Upper lobe of left lung (tissue), 6 donors: Measurements from ENCODE around the gene DNMT3A. TPM values are rescaled to one million over a fixed set of nuclear protein-coding genes. Genes with fewer than 3 reads are reported as not detected.

ENCODE experiments used
- ATAC-seq, 2 donors: fragments of 200-7000 bp; cut with Tn5 transposase; one replicate each; pipeline ENCODE4 v1.9.1; 2022; ENCODE audit warnings: mild to moderate bottlenecking in 2 of 2, moderate library complexity in 2 of 2; ENCODE audit not compliant: low FRiP score in 2 of 2
- DNase-seq, 2 donors: peaks; one replicate each; pipeline ENCODE4 v3.0.0-alpha.2; 2019 to 2020
- H3K27ac ChIP-seq, 4 donors: fragments of 200-600 bp; sonication (generic); one replicate each; pipeline ENCODE4 v1.5.1; 2016 to 2019
- H3K27me3 ChIP-seq, 4 donors: fragments of 200-600 bp; sonication (generic); one replicate each; pipeline ENCODE4 v1.5.1; 2017 to 2019
- H3K36me3 ChIP-seq, 4 donors: fragments of 200-600 bp; sonication (generic); one replicate each; pipeline ENCODE4 v1.5.1; 2016 to 2019
- H3K4me1 ChIP-seq, 4 donors: fragments of 200-600 bp; sonication (generic); one replicate each; pipeline ENCODE4 v1.5.1; 2018 to 2019
- H3K4me3 ChIP-seq, 4 donors: fragments of 200-600 bp; sonication (generic); one replicate each; pipeline ENCODE4 v1.5.1; 2017 to 2019; ENCODE audit warnings: mild to moderate bottlenecking in 2 of 4, moderate library complexity in 1 of 4
- H3K9me3 ChIP-seq, 4 donors: fragments of 200-600 bp; sonication (generic); one replicate each; pipeline ENCODE4 v1.5.1; 2018 to 2019
- CTCF ChIP-seq, 6 experiments: fragments of 450-650 bp in 4 of 6; fragments of 200-600 bp in 2 of 6; sonication (generic) in 2 of 6; IDR thresholded peaks; one replicate each; pipeline ENCODE4 v1.5.1; 2016 to 2019; ENCODE audit warnings: antibody characterized with exemption in 6 of 6
- EP300 ChIP-seq, 4 donors: sonication (generic); formaldehyde crosslinking; IDR thresholded peaks; one replicate each; pipeline ENCODE4 v1.5.1; 2017; ENCODE audit warnings: antibody characterized with exemption in 4 of 4, control low read depth in 2 of 4
- POLR2A ChIP-seq, 4 donors: fragments of 450-650 bp; IDR thresholded peaks; one replicate each; pipeline ENCODE4 v1.5.1; 2016 to 2017; ENCODE audit warnings: antibody characterized with exemption in 4 of 4, mild to moderate bottlenecking in 2 of 4
- POLR2AphosphoS5 ChIP-seq, 2 donors: sonication (generic); formaldehyde crosslinking; IDR thresholded peaks; one replicate each; pipeline ENCODE4 v1.5.1; 2017; ENCODE audit warnings: antibody characterized with exemption in 2 of 2
- WGBS, 2 donors: methylation state at CpG; one replicate each; pipeline ENCODE4 v1.1.5; 2017 to 2018; 5-methylcytosine and 5-hydroxymethylcytosine counted together
- total RNA-seq, 6 donors: library from RNA; depleted of rRNA in 4 of 6; stranded (reverse); fragments of >200 nt in 4 of 6; gene quantifications; one replicate each; pipeline versions ENCODE4 v1.1.0 to v1.2.1, GENCODE V29; 2016 to 2021
- donor health status: DM: no; HTN: no; CAD: no; lungs with moderate emphysema.
- donor health status: DM: no; HTN: yes; CAD: no; lungs with severe emphysema.

Gene DNMT3A
- total RNA-seq, 6 donors from 2014 or later = 7.8 to 49.2 (median 30.4) TPM

DNA sequence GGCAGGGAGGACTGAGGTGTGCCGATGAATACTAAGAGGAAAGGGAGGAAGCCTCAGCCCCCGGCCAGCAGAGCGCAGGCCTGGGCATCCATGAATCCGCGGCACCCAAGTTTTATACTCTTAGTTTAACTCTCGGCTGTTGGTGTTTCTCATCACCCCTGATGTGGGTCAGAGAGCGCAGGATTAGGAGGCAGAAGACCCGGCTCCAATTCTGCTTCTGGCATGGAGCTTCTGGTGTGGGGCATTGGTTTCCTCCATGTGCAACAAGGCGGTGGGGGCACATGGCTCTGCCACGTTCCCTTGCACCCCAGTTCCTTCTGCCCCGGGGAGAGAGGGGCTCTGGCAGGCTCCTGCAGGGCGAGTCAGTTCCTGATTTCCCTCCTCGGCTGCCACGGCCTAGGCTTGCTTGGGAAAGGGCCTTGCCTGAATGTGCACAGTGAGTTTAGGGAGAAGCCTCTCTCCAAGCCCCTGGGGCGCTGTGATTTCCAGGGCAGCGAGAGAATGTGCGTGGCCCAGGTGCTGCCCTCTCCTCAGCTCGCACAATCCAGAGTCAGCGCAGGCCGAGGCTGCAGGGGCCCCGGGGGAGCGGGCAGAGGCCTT is 36.2 kb upstream of the DNMT3A start:
- 91 to 92% methylated on average over 12 to 20 of the region's 22 CpGs for WGBS, 2 donors
- DNase-seq = peak in 1 of 2 donors; percentile 68
- no peaks in the 10 kb centered on the region for H3K27me3 ChIP-seq

DNA sequence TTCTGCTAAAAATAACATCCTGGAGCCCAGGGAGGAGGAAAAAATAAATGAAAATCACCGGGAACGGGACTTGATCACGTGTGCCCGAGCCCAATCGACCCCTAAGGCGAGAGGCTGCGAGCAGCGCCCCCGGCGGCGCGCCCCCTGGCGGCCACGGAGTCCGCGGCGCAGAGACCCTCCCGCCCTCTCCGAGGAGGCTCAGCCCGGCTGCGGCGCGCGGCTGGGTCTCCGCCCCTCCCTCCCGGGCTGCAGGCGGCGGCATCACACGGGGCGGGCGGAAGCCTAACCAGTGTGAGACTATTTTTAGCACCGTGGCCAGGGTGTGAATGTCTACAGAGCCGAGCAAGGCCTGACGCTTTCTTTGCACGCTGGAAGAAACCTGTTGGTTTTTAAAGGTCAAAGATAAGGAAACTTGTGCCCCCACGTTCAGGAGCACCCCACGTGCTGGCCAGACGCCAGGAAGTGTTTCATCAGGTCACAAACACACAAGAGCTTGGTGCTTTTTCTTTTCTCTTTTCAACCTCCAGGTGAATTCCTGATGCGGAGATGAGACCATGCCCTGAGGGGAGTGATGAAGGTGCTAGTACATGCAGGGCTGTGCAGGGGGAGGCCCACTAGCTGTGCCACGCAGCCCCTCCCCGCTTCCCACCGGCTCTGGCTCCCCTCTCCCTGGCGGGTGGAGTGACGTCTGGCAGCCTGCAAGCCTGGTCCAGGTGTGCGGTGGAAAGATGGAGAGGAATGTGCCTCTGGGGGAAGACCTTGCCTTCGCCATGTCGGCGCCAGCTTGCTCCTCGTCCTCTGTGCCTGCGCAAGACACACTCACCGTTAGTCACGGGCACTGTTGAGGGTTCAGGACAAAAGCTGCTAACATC is 35.3 kb upstream of the DNMT3A start:
- Histone ChIP-seq H3K4me3 (peak overlapping the region in 3 of 4 donors; percentile 13 to 38 (median 32)), H3K4me1 (peaks cover 15 to 19% (median 17%) of the 10 kb centered on the region in 4 donors), H3K27ac (peak overlapping the region in 1 of 4 donors; percentile 21), H3K27me3 (no peaks in the 10 kb centered on the region), H3K36me3 (no peaks in the 10 kb centered on the region), H3K9me3 (no peaks in the 10 kb centered on the region)
- DNase-seq = peak; percentile 91 to 97
- peak; percentile 92 to 96 for ATAC-seq
- peak; percentile 92 to 97 (median 96) for TF ChIP-seq CTCF (IDR thresholded peaks at IDR 0.05)
- peak in 1 of 2 donors; percentile 26 for TF ChIP-seq POLR2AphosphoS5 (IDR thresholded peaks at IDR 0.05)
- TF ChIP-seq POLR2A (IDR thresholded peaks at IDR 0.05) = no peak
- no peak for TF ChIP-seq EP300 (IDR thresholded peaks at IDR 0.05)
- 20 to 51% methylated on average over 18 to 50 of the region's 52 CpGs for WGBS, 2 donors

More for the DNA sequence above, 36.2 kb upstream of the DNMT3A start:
- ATAC-seq = no peak
- Histone ChIP-seq H3K9me3 (no peaks in the 10 kb centered on the region), H3K36me3 (no peaks in the 10 kb centered on the region), H3K4me3 (no peak overlapping the region), H3K4me1 (peaks cover 15 to 19% (median 17%) of the 10 kb centered on the region in 4 donors), H3K27ac (no peak overlapping the region)
- TF ChIP-seq POLR2AphosphoS5 (IDR thresholded peaks at IDR 0.05) (no peak), POLR2A (IDR thresholded peaks at IDR 0.05) (no peak), EP300 (IDR thresholded peaks at IDR 0.05) (no peak), CTCF (IDR thresholded peaks at IDR 0.05) (no peak)

DNA sequence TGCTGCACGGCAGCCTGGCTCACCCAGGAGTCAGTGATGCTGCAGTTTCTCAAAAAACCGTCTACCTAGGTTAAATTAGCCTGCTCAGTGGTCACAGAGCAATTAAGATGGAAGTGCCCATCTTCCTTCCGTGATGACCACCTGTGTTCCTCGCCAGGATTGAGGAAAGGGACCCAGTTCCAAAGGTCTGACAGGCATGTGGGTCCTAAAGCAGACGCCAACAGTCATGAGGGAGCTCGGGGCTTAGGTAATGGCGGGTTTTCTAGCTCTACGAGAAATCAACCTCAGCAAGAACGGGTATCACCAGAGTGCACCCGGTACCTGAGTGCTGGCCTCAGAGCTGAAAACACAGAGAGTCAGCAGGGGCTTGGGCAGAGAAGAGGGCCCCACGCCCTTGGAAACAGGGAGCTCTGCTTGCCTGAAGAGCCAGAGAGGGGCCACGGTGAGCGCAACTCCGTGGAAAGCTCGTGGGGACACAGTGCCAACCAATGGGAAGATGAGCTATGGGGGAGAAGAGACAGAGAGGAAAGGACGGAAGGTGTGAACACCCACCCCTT is 34.3 kb upstream of the DNMT3A start:
- DNase-seq = no peak
- TF ChIP-seq EP300 (IDR thresholded peaks at IDR 0.05) (no peak), CTCF (IDR thresholded peaks at IDR 0.05) (peak in 1 of 6 experiments; percentile 3), POLR2A (IDR thresholded peaks at IDR 0.05) (no peak), POLR2AphosphoS5 (IDR thresholded peaks at IDR 0.05) (no peak)
- peak overlapping the region in 1 of 4 donors; percentile 13 for H3K4me3 ChIP-seq
- H3K36me3 ChIP-seq = no peaks in the 10 kb centered on the region
- no peaks in the 10 kb centered on the region for H3K27me3 ChIP-seq
- peak overlapping the region in 1 of 4 donors; percentile 21 for H3K27ac ChIP-seq
- WGBS, 2 donors = 73 to 77% methylated on average over 13 to 16 of the region's 16 CpGs
- ATAC-seq = no peak
- H3K4me1 ChIP-seq = peaks cover 15 to 19% (median 17%) of the 10 kb centered on the region in 4 donors
- no peaks in the 10 kb centered on the region for H3K9me3 ChIP-seq

GRCh38 chr2:25375371-25375988 is 33.8 kb upstream of the DNMT3A start:
- Histone ChIP-seq H3K27ac (no peak overlapping the region), H3K27me3 (no peaks in the 10 kb centered on the region), H3K36me3 (no peaks in the 10 kb centered on the region), H3K9me3 (no peaks in the 10 kb centered on the region), H3K4me1 (peaks cover 15 to 19% (median 17%) of the 10 kb centered on the region in 4 donors), H3K4me3 (no peak overlapping the region)
- ATAC-seq (no peak), DNase-seq (peak in 1 of 2 donors; percentile 43)
- WGBS, 2 donors = 77 to 88% methylated on average over 14 to 17 of the region's 17 CpGs
- TF ChIP-seq POLR2A (IDR thresholded peaks at IDR 0.05) (no peak), POLR2AphosphoS5 (IDR thresholded peaks at IDR 0.05) (no peak), EP300 (IDR thresholded peaks at IDR 0.05) (no peak), CTCF (IDR thresholded peaks at IDR 0.05) (peak in 1 of 6 experiments; percentile 1)
